Tibial artery (tissue), 4 donors: ENCODE results near the gene KLHL1.

ENCODE experiments used
- DNase-seq, 2 donors: peaks; one replicate each; pipeline ENCODE4 v3.0.0-alpha.2; 2019
- H3K27ac ChIP-seq, 2 donors: fragments of 200-600 bp; sonication (generic) in 1 of 2; 1 replicate in 1 of 2; 2 replicates in 1 of 2; pipeline ENCODE4 v1.5.1; 2018 to 2019; ENCODE audit warnings: mild to moderate bottlenecking in 1 of 2
- H3K27me3 ChIP-seq, 2 donors: fragments of 200-600 bp; sonication (generic) in 1 of 2; one replicate each; pipeline versions ENCODE4 v1.5.1 to v1.6.0; 2016 to 2019
- H3K36me3 ChIP-seq, 3 donors: fragments of 200-600 bp; sonication (generic) in 2 of 3; one replicate each; pipeline ENCODE4 v1.5.1; 2016 to 2019; ENCODE audit warnings: mild to moderate bottlenecking in 2 of 3
- H3K4me1 ChIP-seq, 4 donors: fragments of 200-600 bp; sonication (generic) in 2 of 4; 1 replicate in 3 of 4; 2 replicates in 1 of 4; pipeline ENCODE4 v1.5.1; 2016 to 2019
- H3K4me3 ChIP-seq, 2 donors: fragments of 200-600 bp; sonication (generic) in 1 of 2; 1 replicate in 1 of 2; 2 replicates in 1 of 2; pipeline ENCODE4 v1.5.1; 2018 to 2019; ENCODE audit warnings: mild to moderate bottlenecking in 2 of 2
- H3K9me3 ChIP-seq, 3 donors: fragments of 200-600 bp; sonication (generic) in 1 of 3; one replicate each; pipeline ENCODE4 v1.5.1; 2016 to 2019
- CTCF ChIP-seq, 2 experiments: fragments of 200-600 bp in 1 of 2; fragments of 450-650 bp in 1 of 2; IDR thresholded peaks; one replicate each; pipeline ENCODE4 v1.5.1; 2017 to 2019; ENCODE audit warnings: antibody characterized with exemption in 2 of 2, mild to moderate bottlenecking in 1 of 2, moderate library complexity in 1 of 2
- intact Hi-C: fragments of 100-400 bp; cut with DNase I; formaldehyde crosslinking; loops from one replicate; pipeline ENCODE4 v1.15.0; 2023; ENCODE audit warnings: low total_unique reads

KLHL1 gene

GRCh38 chr13:70107498-70108281, 562 bp downstream of the KLHL1 start, which contains the start of gene ATXN8OS:
Gene ATXN8OS (plus strand): TSS chr13:70107826.
- DNase-seq: no peak
- no peak within 1 kb of the TSS for H3K4me3 ChIP-seq

GRCh38 chr13:70107125-70107497, 1.1 kb downstream of the KLHL1 start:
- no peak for TF ChIP-seq CTCF (IDR thresholded peaks at IDR 0.05)
- no peak overlapping the region for H3K4me3 ChIP-seq
- no peak overlapping the region for H3K27ac ChIP-seq
- no peaks in the 10 kb centered on the region for H3K36me3 ChIP-seq
- H3K4me1 ChIP-seq: peaks cover 0 to 7% (median 0%) of the 10 kb centered on the region in 4 donors
- peaks cover 0 to 8% of the 10 kb centered on the region in 2 donors for H3K27me3 ChIP-seq
- DNase-seq: no peak
- intact Hi-C loops: no loop called here
- no peaks in the 10 kb centered on the region for H3K9me3 ChIP-seq

More at GRCh38 chr13:70107498-70108281, 562 bp downstream of the KLHL1 start, which contains the start of gene ATXN8OS:
- peaks cover 0 to 8% of the 10 kb centered on the region in 2 donors for H3K27me3 ChIP-seq
- peaks cover 0 to 7% (median 0%) of the 10 kb centered on the region in 4 donors for H3K4me1 ChIP-seq
- no peak for TF ChIP-seq CTCF (IDR thresholded peaks at IDR 0.05)
- intact Hi-C loops: no loop called here
- no peaks in the 10 kb centered on the region for H3K36me3 ChIP-seq
- no peaks in the 10 kb centered on the region for H3K9me3 ChIP-seq
- H3K27ac ChIP-seq: no peak within 1 kb of the TSS

- H3K4me3 ChIP-seq: no peak overlapping the region
- intact Hi-C loops: no loop called here
- H3K4me1 ChIP-seq: peaks cover 0 to 7% (median 0%) of the 10 kb centered on the region in 4 donors
- no peak for TF ChIP-seq CTCF (IDR thresholded peaks at IDR 0.05)
- no peaks in the 10 kb centered on the region for H3K36me3 ChIP-seq
- peaks cover 0 to 8% of the 10 kb centered on the region in 2 donors for H3K27me3 ChIP-seq
- H3K9me3 ChIP-seq: no peaks in the 10 kb centered on the region
- no peak overlapping the region for H3K27ac ChIP-seq
- DNase-seq: no peak
These were observed 3.8 kb downstream of the KLHL1 start for GRCh38 chr13:70104481-70104880.

- no peak overlapping the region for H3K4me3 ChIP-seq
- DNase-seq: no peak
- TF ChIP-seq CTCF (IDR thresholded peaks at IDR 0.05): no peak
- no peak overlapping the region for H3K27ac ChIP-seq
- no peaks in the 10 kb centered on the region for H3K36me3 ChIP-seq
- intact Hi-C loops: no loop called here
- no peaks in the 10 kb centered on the region for H3K4me1 ChIP-seq
- H3K9me3 ChIP-seq: no peaks in the 10 kb centered on the region
- H3K27me3 ChIP-seq: no peaks in the 10 kb centered on the region
These were observed 9.6 kb downstream of the KLHL1 start for GRCh38 chr13:70098669-70099068.

- no peak overlapping the region for H3K4me3 ChIP-seq
- H3K36me3 ChIP-seq: no peaks in the 10 kb centered on the region
- H3K4me1 ChIP-seq: no peaks in the 10 kb centered on the region
- DNase-seq: no peak
- no peaks in the 10 kb centered on the region for H3K27me3 ChIP-seq
- intact Hi-C loops: no loop called here
- H3K27ac ChIP-seq: no peak overlapping the region
- H3K9me3 ChIP-seq: no peaks in the 10 kb centered on the region
- no peak for TF ChIP-seq CTCF (IDR thresholded peaks at IDR 0.05)
These were observed 18.1 kb downstream of the KLHL1 start for GRCh38 chr13:70090036-70090723.
